HG02763 (cell line): ENCODE data around the gene FAM193B.

ENCODE experiments used
- ATAC-seq: cut with Tn5 transposase; IDR thresholded peaks from one replicate; pipeline ENCODE4 v1.9.1; 2021; ENCODE audit warnings: mild to moderate bottlenecking, moderate library complexity; ENCODE audit not compliant: unreplicated experiment

FAM193B gene

GRCh38 chr5:177472460-177473442 lies 81.6 kb downstream of the FAM193B start:
- no peak for ATAC-seq

- no peak for ATAC-seq
Measured at GRCh38 chr5:177471610-177472356, 82.6 kb downstream of the FAM193B start.

- ATAC-seq, result no peak
Measured at GRCh38 chr5:177470759-177471536, 83.4 kb downstream of the FAM193B start.
